Measurements from ENCODE around the gene SEMA4D.

The SEMA4D gene

GRCh38 chr9:89388868-89389177 is 109.1 kb downstream of the SEMA4D start:
- no peak for DNase-seq (ENCODE audit: low read depth in 2 of 3, low spot score in 1 of 3)

GRCh38 chr9:89388084-89388867 is 109.6 kb downstream of the SEMA4D start:
- DNase-seq (ENCODE audit: low read depth in 2 of 3, low spot score in 1 of 3) = no peak

- no peak for DNase-seq (ENCODE audit: low read depth in 2 of 3, low spot score in 1 of 3)
Measured at GRCh38 chr9:89387197-89387849, 110.6 kb downstream of the SEMA4D start.

DNA sequence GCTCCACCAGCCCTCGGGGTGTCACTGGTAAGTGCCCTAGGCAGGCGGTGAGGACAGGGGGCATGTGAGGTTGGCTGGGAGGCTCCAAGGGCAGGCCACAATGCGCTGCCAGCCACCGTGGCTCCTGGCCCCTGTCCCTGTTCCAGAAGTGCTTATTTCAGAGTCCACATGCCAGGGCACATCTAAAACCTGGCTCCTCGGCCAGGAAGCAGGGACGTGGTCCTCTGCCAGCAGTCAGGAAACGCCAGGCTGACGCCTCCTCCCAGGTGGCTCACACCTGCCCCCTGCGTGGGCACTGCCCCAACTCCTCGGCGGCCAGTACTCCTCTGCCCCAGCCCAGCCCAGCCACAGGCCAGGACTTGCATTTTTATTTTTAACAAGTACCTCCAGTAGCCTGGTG is 111.1 kb downstream of the SEMA4D start:
- DNase-seq (ENCODE audit: low read depth in 2 of 3, low spot score in 1 of 3) = no peak

DNA sequence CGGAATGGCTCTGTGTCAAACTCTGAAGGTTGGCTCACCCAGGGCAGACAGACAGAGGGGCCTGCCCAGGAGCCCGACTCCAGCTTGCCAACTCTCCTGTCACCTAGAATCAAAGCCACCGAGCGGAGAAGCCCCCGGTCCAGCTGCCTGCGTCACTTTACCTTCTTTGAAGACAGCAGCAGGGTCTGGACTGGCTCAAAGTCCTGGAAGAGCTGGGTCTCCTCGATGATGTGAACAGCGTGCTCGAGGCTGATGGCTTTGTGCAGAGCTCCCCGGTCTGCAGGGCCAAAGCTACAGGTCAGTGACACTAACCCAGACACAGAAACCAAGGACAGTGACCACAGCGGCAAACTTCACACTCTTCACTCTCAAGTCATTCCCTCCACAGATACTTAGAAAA is 111.7 kb downstream of the SEMA4D start:
- DNase-seq (ENCODE audit: low read depth in 2 of 3, low spot score in 1 of 3) = no peak

DNA sequence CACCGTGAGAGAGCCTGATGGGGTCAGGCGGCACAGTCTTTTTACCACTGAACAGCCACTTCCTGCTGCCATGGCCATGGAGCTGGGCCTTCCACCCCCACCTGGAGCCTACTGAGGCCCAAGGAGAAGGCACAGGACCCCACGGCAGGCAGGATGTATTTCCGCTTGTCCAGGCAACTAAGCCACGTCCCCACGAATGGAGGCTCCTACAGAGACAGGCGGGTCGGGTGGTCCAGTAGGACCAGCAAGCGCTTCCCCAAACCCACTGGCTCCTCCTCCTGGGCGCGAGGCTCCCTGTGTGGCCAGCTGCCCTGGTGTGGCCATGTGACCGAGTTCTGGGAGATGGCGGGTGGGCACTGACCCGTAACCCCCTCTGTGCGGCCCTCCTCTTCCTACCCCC is 113.1 kb downstream of the SEMA4D start:
- no peak for DNase-seq (ENCODE audit: low read depth in 2 of 3, low spot score in 1 of 3)

DNA sequence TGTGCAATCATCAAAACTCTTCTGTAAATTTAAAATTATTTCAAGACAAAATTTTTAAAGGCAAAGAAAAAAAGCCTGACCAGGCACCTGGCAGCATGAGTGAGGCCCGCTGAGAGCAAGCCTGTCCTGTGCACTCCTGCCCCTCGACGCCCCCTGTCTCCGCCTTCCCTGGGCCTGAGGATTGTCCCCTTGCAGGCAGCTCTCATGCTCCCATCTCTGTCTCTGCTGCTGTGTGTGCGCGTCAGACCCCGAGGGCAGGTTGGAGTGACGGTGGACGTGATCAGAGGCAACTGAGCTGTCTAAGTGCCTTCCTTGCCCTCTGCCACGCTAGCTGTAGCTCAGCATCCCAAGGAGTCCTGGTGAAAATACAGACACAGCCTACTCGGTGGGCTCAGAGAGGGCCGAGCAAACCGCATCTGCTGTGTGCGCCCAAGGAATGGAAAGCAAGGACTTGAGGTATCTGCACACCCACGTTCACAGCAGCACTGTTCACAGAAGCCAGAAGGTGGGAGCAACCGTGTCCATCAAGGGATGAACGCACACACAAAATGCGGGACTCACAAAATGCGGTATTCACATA is 114.1 kb downstream of the SEMA4D start:
- DNase-seq (ENCODE audit: low read depth in 2 of 3, low spot score in 1 of 3) = no peak

DNA sequence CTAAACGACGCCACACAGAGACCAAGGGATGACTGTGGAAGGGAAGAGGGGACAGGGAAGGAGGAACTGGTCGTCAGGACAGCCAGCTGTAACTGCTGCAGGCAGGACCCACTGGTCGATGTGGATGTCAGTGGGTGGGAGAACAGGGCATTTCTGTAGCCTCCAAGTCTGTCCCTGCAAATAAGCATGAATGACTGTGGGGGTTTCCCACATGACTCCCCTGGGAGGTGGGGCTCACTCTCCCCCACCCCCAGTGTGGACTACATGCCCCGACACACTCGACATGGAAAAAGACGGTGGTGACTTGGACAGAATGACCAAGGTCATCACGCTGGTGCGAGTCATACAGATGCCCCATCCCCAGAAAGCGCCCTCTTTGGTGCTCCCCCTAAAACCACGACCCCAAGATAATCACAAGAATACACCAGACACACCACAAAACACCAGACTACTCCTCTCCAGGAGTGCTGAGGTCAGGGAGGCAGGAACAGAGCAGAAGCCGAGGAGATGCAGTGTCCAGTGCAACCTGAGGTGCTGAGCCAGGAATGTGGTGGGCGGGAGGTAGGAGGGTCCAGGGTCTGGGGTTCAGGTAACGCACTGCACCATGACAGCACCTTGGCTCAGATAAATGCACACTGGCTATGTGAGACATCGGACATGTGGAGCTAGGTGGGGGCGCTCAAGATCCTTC is 114.7 kb downstream of the SEMA4D start:
- no peak for DNase-seq (ENCODE audit: low read depth in 2 of 3, low spot score in 1 of 3)

DNA sequence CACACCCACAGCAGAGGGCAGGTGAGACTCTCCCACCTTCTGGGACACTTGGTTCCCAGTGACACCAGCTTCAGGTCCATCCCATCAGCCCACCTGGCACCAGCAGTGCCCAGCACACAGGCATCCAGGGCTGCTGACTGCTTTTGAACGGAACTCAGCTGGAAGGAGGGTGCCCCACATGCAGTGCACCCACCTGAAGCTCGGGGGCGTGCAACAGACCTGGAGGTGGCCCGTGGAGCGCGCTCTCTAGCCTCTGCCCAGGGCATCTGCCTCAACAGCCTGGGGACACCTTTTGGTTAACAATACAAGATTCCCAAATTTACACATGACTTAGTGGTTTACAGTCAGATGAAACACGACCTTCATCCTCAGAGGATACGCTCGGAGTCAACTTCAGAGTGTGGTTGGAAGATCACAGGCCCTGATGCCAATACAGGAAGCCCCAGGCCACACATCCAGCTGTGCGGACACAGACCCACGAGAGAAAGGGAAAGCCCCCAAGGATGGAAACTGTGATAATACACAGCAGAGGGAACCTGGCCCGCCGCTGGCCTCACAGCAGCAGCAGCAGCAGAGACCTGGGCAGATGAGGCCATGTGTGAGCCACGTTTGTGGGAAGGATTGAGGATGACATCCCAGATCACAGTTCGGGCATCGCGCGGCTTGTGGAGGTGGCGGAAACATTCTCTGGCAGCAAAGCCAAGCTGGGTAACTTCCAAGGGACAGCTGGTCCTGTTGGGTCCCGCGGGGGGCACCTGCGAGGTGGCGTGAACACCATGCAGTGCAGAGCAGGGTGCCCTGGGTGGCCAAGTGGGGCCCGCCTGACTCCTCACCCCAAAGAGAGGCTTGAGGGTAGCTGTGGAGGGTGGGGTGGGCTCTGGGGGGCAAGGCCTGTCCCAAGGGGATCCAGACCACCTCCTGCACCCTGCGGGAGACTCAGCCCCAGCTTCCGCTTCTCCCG is 115.6 kb downstream of the SEMA4D start:
- peak in 1 of 3 donors; percentile 31 for DNase-seq (ENCODE audit: low read depth in 2 of 3, low spot score in 1 of 3)

GRCh38 chr9:89381308-89381609 is 116.7 kb downstream of the SEMA4D start:
- no peak for DNase-seq (ENCODE audit: low read depth in 2 of 3, low spot score in 1 of 3)

- no peak for DNase-seq (ENCODE audit: low read depth in 2 of 3, low spot score in 1 of 3)
Measured at GRCh38 chr9:89380437-89381307, 117.2 kb downstream of the SEMA4D start.

- DNase-seq (ENCODE audit: low read depth in 2 of 3, low spot score in 1 of 3) = no peak
Measured at GRCh38 chr9:89379508-89380115, 118.3 kb downstream of the SEMA4D start.

- DNase-seq (ENCODE audit: low read depth in 2 of 3, low spot score in 1 of 3) = no peak
Measured at GRCh38 chr9:89379031-89379430, 118.9 kb downstream of the SEMA4D start.

- no peak for DNase-seq (ENCODE audit: low read depth in 2 of 3, low spot score in 1 of 3)
Measured at GRCh38 chr9:89378541-89378940, 119.4 kb downstream of the SEMA4D start.

- no peak for DNase-seq (ENCODE audit: low read depth in 2 of 3, low spot score in 1 of 3)
Measured at GRCh38 chr9:89377411-89377810, 120.5 kb downstream of the SEMA4D start.

DNA sequence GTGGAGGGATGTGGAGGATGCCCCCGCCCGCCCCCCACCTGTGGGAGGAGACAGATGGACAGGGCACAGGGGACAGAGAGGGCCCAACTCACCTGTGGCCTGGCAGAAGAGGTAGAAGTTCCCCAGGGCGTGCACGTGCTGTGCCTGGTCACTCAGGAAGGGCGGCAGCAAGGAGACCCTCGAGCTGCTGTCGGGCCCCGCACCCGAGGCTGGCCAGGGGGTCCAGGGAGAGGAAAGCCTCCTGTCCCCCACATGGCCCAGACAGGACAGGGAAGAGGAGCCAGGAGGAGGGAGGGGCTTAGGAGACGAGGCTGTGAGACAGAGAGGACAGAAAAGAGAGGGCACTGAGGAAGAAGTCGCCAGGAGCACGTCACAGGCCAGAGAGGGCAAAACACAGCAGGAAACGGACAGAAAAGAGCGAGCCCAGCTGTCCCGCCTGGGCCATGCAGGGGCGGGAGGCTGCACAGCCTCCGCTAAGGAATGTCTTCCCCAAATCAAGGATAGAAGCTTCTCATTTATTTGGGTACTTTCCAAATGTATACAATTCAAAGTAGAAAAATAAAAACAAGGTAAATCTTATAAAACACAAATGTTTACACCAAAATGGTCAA is 121.1 kb downstream of the SEMA4D start:
- no peak for DNase-seq (ENCODE audit: low read depth in 2 of 3, low spot score in 1 of 3)

- no peak for DNase-seq (ENCODE audit: low read depth in 2 of 3, low spot score in 1 of 3)
Measured at GRCh38 chr9:89376286-89376685, 121.6 kb downstream of the SEMA4D start.

DNA sequence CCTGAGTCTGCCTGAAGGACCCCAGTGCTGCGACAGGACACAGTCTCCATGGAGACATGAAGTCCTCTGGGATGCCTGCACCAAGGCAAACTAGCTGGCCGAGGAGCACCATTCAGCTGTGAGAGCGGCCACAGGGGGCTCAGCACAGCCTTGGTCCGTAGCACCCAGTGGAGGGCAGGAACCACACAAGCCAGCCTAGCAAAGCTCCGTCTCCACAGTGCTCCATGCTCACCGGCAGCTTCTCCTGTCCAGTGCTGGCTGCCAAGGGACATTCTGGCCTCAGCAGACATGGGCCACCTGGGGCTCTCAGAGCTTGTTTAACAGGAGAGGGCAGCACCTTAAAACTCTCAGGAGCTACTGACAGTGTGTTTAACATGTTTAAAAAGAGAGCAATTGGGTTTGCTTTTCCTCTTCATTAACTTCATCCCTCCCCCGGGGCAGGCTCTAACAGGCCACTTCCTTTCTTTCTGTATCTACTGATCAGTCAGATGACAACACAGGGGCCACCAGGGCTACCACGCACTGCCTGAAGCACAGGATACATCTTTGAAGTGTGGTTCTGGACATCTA is 122.6 kb downstream of the SEMA4D start:
- no peak for DNase-seq (ENCODE audit: low read depth in 2 of 3, low spot score in 1 of 3)

DNA sequence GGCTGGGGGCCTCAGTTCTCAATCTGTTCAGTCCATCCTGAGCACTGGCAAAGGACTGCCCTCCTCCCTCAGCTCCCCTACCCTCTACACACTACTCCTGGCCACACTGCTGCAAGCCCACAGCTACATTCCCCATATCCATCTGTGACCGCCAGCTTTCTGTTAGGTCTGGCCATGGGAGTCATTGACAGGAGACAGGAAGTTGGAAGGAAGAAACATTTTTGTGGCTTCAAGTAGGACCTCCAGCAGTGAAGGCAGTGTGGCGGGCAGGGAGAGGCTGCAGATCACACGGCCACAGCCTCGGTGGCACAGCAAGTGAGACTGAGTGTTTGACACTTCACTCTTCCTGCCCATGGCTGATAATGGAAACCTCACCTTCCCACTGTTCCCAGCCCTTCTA is 123.7 kb downstream of the SEMA4D start:
- no peak for DNase-seq (ENCODE audit: low read depth in 2 of 3, low spot score in 1 of 3)

Data from stimulated activated CD4-positive, alpha-beta T cell treated with anti-CD3 and anti-CD28 coated beads, Interleukin-12 subunit alpha, Interleukin-12 subunit beta, amount 100 ng/mL, for 48 hours (primary cell).